Measurements from ENCODE around the gene UAP1.

Gene UAP1

GRCh38 chr1:162548170-162548569 is 13.4 kb upstream of the UAP1 start:
- Histone ChIP-seq H3K36me3 (ENCODE audit: control insufficient read depth, insufficient read depth, low read length) (no peaks in the 10 kb centered on the region), H3K9ac (ENCODE audit: low read length) (no peak overlapping the region), H3K4me1 (ENCODE audit: control insufficient read depth, insufficient read depth, low read length) (no peaks in the 10 kb centered on the region), H3K4me3 (ENCODE audit: low read depth, low read length) (no peak overlapping the region), H3K27ac (ENCODE audit: low read depth, low read length) (no peak overlapping the region), H3K27me3 (ENCODE audit: control insufficient read depth, insufficient read depth, low read length) (no peaks in the 10 kb centered on the region), H3K9me3 (ENCODE audit: control insufficient read depth, insufficient read depth, low read depth, low read length) (0 out of 2 replicates have a peak, but pooled peaks cover 2% of the 10 kb centered on the region)

- Histone ChIP-seq H3K27me3 (ENCODE audit: control insufficient read depth, insufficient read depth, low read length) (no peaks in the 10 kb centered on the region), H3K9me3 (ENCODE audit: control insufficient read depth, insufficient read depth, low read depth, low read length) (no peaks in the 10 kb centered on the region), H3K4me1 (ENCODE audit: control insufficient read depth, insufficient read depth, low read length) (no peaks in the 10 kb centered on the region), H3K4me3 (ENCODE audit: low read depth, low read length) (no peak overlapping the region), H3K36me3 (ENCODE audit: control insufficient read depth, insufficient read depth, low read length) (no peaks in the 10 kb centered on the region), H3K9ac (ENCODE audit: low read length) (no peak overlapping the region), H3K27ac (ENCODE audit: low read depth, low read length) (no peak overlapping the region)
These were observed 12.5 kb upstream of the UAP1 start for GRCh38 chr1:162549001-162549400.

GRCh38 chr1:162550925-162551324 is 10.6 kb upstream of the UAP1 start:
- no peak overlapping the region for H3K9ac ChIP-seq (ENCODE audit: low read length)
- no peaks in the 10 kb centered on the region for H3K36me3 ChIP-seq (ENCODE audit: control insufficient read depth, insufficient read depth, low read length)
- no peak overlapping the region for H3K4me3 ChIP-seq (ENCODE audit: low read depth, low read length)
- no peak overlapping the region for H3K27ac ChIP-seq (ENCODE audit: low read depth, low read length)
- H3K9me3 ChIP-seq (ENCODE audit: control insufficient read depth, insufficient read depth, low read depth, low read length) = no peaks in the 10 kb centered on the region
- H3K27me3 ChIP-seq (ENCODE audit: control insufficient read depth, insufficient read depth, low read length) = no peaks in the 10 kb centered on the region
- H3K4me1 ChIP-seq (ENCODE audit: control insufficient read depth, insufficient read depth, low read length) = no peaks in the 10 kb centered on the region

- H3K4me1 ChIP-seq (ENCODE audit: control insufficient read depth, insufficient read depth, low read length) = no peaks in the 10 kb centered on the region
These were observed 9.4 kb upstream of the UAP1 start for GRCh38 chr1:162551969-162552683.

GRCh38 chr1:162552684-162553252 is 8.8 kb upstream of the UAP1 start:
- Histone ChIP-seq H3K27ac (ENCODE audit: low read depth, low read length) (no peak overlapping the region), H3K9me3 (ENCODE audit: control insufficient read depth, insufficient read depth, low read depth, low read length) (no peaks in the 10 kb centered on the region), H3K27me3 (ENCODE audit: control insufficient read depth, insufficient read depth, low read length) (no peaks in the 10 kb centered on the region), H3K9ac (ENCODE audit: low read length) (no peak overlapping the region), H3K36me3 (ENCODE audit: control insufficient read depth, insufficient read depth, low read length) (no peaks in the 10 kb centered on the region), H3K4me3 (ENCODE audit: low read depth, low read length) (no peak overlapping the region), H3K4me1 (ENCODE audit: control insufficient read depth, insufficient read depth, low read length) (no peaks in the 10 kb centered on the region)

More at GRCh38 chr1:162551969-162552683, 9.4 kb upstream of the UAP1 start:
- H3K9ac ChIP-seq (ENCODE audit: low read length) = no peak overlapping the region
- H3K9me3 ChIP-seq (ENCODE audit: control insufficient read depth, insufficient read depth, low read depth, low read length) = no peaks in the 10 kb centered on the region
- H3K27me3 ChIP-seq (ENCODE audit: control insufficient read depth, insufficient read depth, low read length) = no peaks in the 10 kb centered on the region
- no peak overlapping the region for H3K27ac ChIP-seq (ENCODE audit: low read depth, low read length)
- no peaks in the 10 kb centered on the region for H3K36me3 ChIP-seq (ENCODE audit: control insufficient read depth, insufficient read depth, low read length)
- H3K4me3 ChIP-seq (ENCODE audit: low read depth, low read length) = no peak overlapping the region

- Histone ChIP-seq H3K9me3 (ENCODE audit: control insufficient read depth, insufficient read depth, low read depth, low read length) (no peaks in the 10 kb centered on the region), H3K27ac (ENCODE audit: low read depth, low read length) (no peak overlapping the region), H3K36me3 (ENCODE audit: control insufficient read depth, insufficient read depth, low read length) (no peaks in the 10 kb centered on the region), H3K4me1 (ENCODE audit: control insufficient read depth, insufficient read depth, low read length) (no peaks in the 10 kb centered on the region), H3K27me3 (ENCODE audit: control insufficient read depth, insufficient read depth, low read length) (no peaks in the 10 kb centered on the region), H3K4me3 (ENCODE audit: low read depth, low read length) (no peak overlapping the region), H3K9ac (ENCODE audit: low read length) (no peak overlapping the region)
These were observed 7.3 kb upstream of the UAP1 start for GRCh38 chr1:162554258-162554657.

- no peak overlapping the region for H3K9ac ChIP-seq (ENCODE audit: low read length)
- H3K9me3 ChIP-seq (ENCODE audit: control insufficient read depth, insufficient read depth, low read depth, low read length) = no peaks in the 10 kb centered on the region
- no peaks in the 10 kb centered on the region for H3K36me3 ChIP-seq (ENCODE audit: control insufficient read depth, insufficient read depth, low read length)
- peaks cover 9% of the 10 kb centered on the region for H3K4me1 ChIP-seq (ENCODE audit: control insufficient read depth, insufficient read depth, low read length)
- H3K27ac ChIP-seq (ENCODE audit: low read depth, low read length) = no peak overlapping the region
- H3K4me3 ChIP-seq (ENCODE audit: low read depth, low read length) = no peak overlapping the region
- H3K27me3 ChIP-seq (ENCODE audit: control insufficient read depth, insufficient read depth, low read length) = no peaks in the 10 kb centered on the region
These were observed 4.0 kb upstream of the UAP1 start for GRCh38 chr1:162557536-162557935.

- Histone ChIP-seq H3K36me3 (ENCODE audit: control insufficient read depth, insufficient read depth, low read length) (no peaks in the 10 kb centered on the region), H3K4me1 (ENCODE audit: control insufficient read depth, insufficient read depth, low read length) (peaks cover 13% of the 10 kb centered on the region), H3K27ac (ENCODE audit: low read depth, low read length) (peak overlapping the region; percentile 47; the same call in 1 of the 2 replicates), H3K9me3 (ENCODE audit: control insufficient read depth, insufficient read depth, low read depth, low read length) (no peaks in the 10 kb centered on the region), H3K9ac (ENCODE audit: low read length) (peak overlapping the region; percentile 54), H3K4me3 (ENCODE audit: low read depth, low read length) (peak overlapping the region; percentile 98), H3K27me3 (ENCODE audit: control insufficient read depth, insufficient read depth, low read length) (no peaks in the 10 kb centered on the region)
These were observed 1.1 kb upstream of the UAP1 start for GRCh38 chr1:162560303-162561036.

- Histone ChIP-seq H3K27me3 (ENCODE audit: control insufficient read depth, insufficient read depth, low read length) (no peaks in the 10 kb centered on the region), H3K4me1 (ENCODE audit: control insufficient read depth, insufficient read depth, low read length) (peaks cover 13% of the 10 kb centered on the region), H3K36me3 (ENCODE audit: control insufficient read depth, insufficient read depth, low read length) (0 out of 2 replicates have a peak, but pooled peaks cover 2% of the 10 kb centered on the region), H3K4me3 (ENCODE audit: low read depth, low read length) (peak overlapping the region; percentile 98), H3K9me3 (ENCODE audit: control insufficient read depth, insufficient read depth, low read depth, low read length) (no peaks in the 10 kb centered on the region), H3K27ac (ENCODE audit: low read depth, low read length) (peak overlapping the region; percentile 54; the same call in 1 of the 2 replicates), H3K9ac (ENCODE audit: low read length) (peak overlapping the region; percentile 89)
These were observed 396 bp upstream of the UAP1 start for GRCh38 chr1:162561037-162561615.

GRCh38 chr1:162562470-162562828 is 927 bp downstream of the UAP1 start:
- Histone ChIP-seq H3K9ac (ENCODE audit: low read length) (no peak overlapping the region), H3K9me3 (ENCODE audit: control insufficient read depth, insufficient read depth, low read depth, low read length) (no peaks in the 10 kb centered on the region), H3K36me3 (ENCODE audit: control insufficient read depth, insufficient read depth, low read length) (peaks cover 12% of the 10 kb centered on the region; the same call in 1 of the 2 replicates), H3K27me3 (ENCODE audit: control insufficient read depth, insufficient read depth, low read length) (no peaks in the 10 kb centered on the region), H3K4me3 (ENCODE audit: low read depth, low read length) (peak overlapping the region; percentile 98), H3K4me1 (ENCODE audit: control insufficient read depth, insufficient read depth, low read length) (peaks cover 13% of the 10 kb centered on the region), H3K27ac (ENCODE audit: low read depth, low read length) (no peak overlapping the region)

All from HUES6 (cell line).